Activated T-helper 1 cell treated with anti-CD3 and anti-CD28 coated beads, Interleukin-2, amount 50 U/mL, for 16 hours (primary cell): Measurements from ENCODE around the gene CCND3.
"Not testable (repeated sequence)": the region's sequence is repeated elsewhere in the genome, so short reads cannot be mapped to it uniquely, and the experiment has no call there.

Experiments used
- DNase-seq, 2 donors: peaks; one replicate each; pipeline ENCODE4 v3.0.0-alpha.2; 2020; ENCODE audit warnings: low read depth in 1 of 2, low spot score in 1 of 2

The CCND3 gene

GRCh38 chr6:41954668-41955067 lies 13.1 kb upstream of the CCND3 start:
- DNase-seq = no peak

- DNase-seq = no peak
These were observed 6.1 kb upstream of the CCND3 start for GRCh38 chr6:41947581-41948220.

GRCh38 chr6:41943456-41943855 lies 1.8 kb upstream of the CCND3 start:
- no peak for DNase-seq

GRCh38 chr6:41942882-41943281 lies 1.3 kb upstream of the CCND3 start:
- not testable (repeated sequence) for DNase-seq

- DNase-seq = no peak
These were observed 651 bp upstream of the CCND3 start for GRCh38 chr6:41942067-41942851.

GRCh38 chr6:41940759-41941279 lies 789 bp downstream of the CCND3 start:
- peak in 1 of 2 donors; percentile 27 for DNase-seq

- DNase-seq = no peak
These were observed 1.5 kb downstream of the CCND3 start for GRCh38 chr6:41939848-41940758.

GRCh38 chr6:41939176-41939847 lies 2.3 kb downstream of the CCND3 start:
- no peak for DNase-seq

GRCh38 chr6:41938590-41939175 lies 2.9 kb downstream of the CCND3 start:
- no peak for DNase-seq

GRCh38 chr6:41937861-41938574 lies 3.6 kb downstream of the CCND3 start:
- no peak for DNase-seq

GRCh38 chr6:41937472-41937860 lies 4.1 kb downstream of the CCND3 start:
- DNase-seq = no peak

GRCh38 chr6:41936073-41936837 lies 5.4 kb downstream of the CCND3 start:
- peak in 1 of 2 donors; percentile 45 for DNase-seq

- DNase-seq = no peak
These were observed 5.9 kb downstream of the CCND3 start for GRCh38 chr6:41935685-41936072.

GRCh38 chr6:41935193-41935574 lies 6.4 kb downstream of the CCND3 start:
- DNase-seq = no peak

- DNase-seq = no peak
These were observed 7.1 kb downstream of the CCND3 start for GRCh38 chr6:41934278-41935192.

GRCh38 chr6:41932378-41932777 lies 9.2 kb downstream of the CCND3 start:
- DNase-seq = no peak

GRCh38 chr6:41931792-41932191 lies 9.8 kb downstream of the CCND3 start:
- no peak for DNase-seq

GRCh38 chr6:41929924-41930323 lies 11.7 kb downstream of the CCND3 start:
- no peak for DNase-seq
